NCI-H82 (cell line): Measurements from ENCODE around the gene ZNF469.

Experiments used
- DNase-seq: peaks from one replicate; lab custom pipeline; 2025; lab: John Stamatoyannopoulos, UW

Gene ZNF469

GRCh38 chr16:88411951-88412576 is 29.3 kb downstream of the ZNF469 start:
- DNase-seq = no peak

GRCh38 chr16:88412766-88413165 is 30.0 kb downstream of the ZNF469 start:
- DNase-seq = no peak

- DNase-seq = no peak
Observed at GRCh38 chr16:88413231-88413630, 30.5 kb downstream of the ZNF469 start.

DNA sequence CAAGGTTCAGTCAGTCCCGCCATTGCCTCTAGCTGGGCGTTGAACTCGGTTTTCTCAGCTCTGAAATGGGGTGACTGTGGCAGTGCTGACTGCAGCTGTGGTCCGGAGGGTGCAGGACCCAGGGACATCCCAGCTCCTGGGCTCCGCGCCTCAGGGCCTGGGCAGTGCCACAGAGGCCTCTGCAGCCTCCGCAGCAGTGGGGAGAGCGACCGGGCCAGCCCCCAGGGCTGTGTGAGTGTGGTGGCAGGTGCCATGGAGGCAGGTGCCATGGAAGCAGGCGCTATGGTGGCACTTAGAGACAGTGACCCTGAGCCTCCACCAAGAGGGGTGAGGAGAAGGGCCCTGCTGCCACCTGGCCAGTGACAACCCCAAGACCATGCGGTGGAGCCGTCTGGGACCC is 30.9 kb downstream of the ZNF469 start:
- no peak for DNase-seq

DNA sequence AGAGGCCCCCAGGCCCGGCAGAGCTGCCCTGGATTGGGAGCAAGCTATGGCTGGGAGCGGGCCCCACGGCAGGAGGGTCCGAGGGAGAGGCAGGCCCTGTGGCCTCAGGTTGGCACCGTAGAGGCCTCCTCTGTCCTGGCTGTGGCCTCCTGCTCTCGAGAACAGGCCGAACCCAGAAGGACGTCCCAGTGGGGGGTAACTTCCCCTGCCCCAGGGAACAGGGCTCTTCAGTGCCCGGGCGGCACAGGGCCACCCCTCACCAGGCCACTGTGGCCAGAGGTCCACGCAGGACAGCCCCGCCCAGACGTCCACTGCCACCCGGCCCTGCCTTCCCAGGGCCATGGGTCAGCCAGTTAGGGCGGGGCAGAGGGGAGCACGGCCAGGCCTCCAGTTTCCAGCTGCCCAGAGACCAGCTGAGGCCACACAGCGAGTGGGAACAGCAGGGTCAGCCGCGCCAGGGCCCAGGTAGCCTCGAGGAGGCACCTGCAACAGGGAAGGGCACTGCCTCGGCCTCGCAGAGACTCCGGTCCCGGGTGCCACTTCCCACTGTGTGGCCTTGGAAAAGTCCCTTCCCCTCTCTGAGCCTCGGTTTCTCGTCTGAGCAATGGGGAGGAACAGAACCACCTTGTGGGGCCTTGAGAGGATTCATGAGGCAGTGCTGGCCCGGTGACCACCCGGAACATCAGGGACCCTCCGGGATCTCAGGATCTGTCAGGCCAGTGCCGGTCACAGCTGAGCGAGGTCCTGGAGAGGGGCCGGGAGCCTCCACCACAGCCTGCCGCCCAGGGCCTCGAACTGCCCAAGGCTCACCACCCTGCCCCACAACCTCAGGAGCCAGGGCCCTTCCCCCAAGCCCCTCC is 32.0 kb downstream of the ZNF469 start:
- DNase-seq = no peak

GRCh38 chr16:88415381-88415705 is 32.6 kb downstream of the ZNF469 start:
- DNase-seq = no peak

GRCh38 chr16:88415713-88416323 is 33.1 kb downstream of the ZNF469 start:
- DNase-seq = peak; percentile 42

- DNase-seq = no peak
Observed at GRCh38 chr16:88416686-88417085, 33.9 kb downstream of the ZNF469 start.

- DNase-seq = no peak
Observed at GRCh38 chr16:88417684-88418476, 35.1 kb downstream of the ZNF469 start.

DNA sequence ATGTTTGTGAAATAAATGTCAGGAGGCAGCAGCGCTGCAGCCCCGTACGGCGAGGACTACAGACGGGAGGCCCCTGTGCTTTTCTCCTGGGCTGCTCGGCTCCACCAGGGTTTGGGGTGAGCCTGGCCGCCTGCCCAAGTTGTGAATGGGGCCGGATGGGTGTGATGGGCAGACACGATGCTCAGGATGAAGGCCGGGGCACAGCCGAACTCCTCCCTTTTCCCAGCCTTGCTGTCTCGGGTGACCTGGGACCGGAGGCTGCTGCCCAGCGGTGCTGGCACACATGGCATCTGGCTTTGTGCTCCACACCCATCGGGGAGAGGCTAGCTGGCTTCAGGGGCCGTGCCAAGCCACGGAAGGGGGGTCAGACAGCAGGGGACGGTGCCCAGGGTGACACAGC is 36.1 kb downstream of the ZNF469 start:
- no peak for DNase-seq

DNA sequence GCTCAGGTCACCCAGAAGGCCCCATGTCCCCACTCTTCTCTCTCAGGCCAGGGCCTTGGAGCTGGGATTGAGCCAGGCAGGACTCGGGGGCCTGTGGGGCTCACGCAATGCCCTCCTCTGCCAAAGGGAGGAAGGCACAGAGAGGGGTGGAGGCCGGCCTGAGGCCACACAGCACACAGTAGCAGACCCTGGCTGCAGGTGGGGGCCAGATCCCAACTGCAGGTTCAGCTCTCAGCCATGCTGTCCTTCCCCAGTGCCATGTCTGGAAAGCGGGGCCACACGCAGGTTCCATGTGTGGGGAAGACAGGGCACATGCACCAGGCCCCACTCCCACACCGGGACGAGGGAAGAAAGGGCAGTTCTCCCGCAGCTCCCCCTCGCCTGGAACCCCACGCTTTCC is 37.0 kb downstream of the ZNF469 start:
- no peak for DNase-seq

- no peak for DNase-seq
Observed at GRCh38 chr16:88420496-88420895, 37.7 kb downstream of the ZNF469 start.

DNA sequence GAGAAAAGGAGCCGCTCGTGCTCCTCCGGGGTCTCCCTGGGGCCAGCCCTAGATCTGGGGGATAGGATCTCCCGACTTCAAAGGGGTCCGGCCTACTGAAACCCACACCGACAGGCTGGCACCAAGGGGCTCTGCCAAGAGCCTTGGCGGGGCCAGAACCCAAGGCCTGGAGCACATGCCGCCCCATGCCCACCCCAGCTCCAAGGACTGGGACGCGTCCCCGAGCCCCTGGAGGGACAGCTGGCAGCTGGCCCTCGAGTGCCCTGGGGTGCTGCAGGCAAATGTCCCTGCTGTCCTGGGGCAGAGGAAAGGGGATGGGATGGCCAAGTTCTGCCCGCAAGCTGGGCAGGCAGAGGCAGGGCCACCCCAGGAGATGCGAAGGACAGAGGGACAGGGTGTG is 38.5 kb downstream of the ZNF469 start:
- no peak for DNase-seq

DNA sequence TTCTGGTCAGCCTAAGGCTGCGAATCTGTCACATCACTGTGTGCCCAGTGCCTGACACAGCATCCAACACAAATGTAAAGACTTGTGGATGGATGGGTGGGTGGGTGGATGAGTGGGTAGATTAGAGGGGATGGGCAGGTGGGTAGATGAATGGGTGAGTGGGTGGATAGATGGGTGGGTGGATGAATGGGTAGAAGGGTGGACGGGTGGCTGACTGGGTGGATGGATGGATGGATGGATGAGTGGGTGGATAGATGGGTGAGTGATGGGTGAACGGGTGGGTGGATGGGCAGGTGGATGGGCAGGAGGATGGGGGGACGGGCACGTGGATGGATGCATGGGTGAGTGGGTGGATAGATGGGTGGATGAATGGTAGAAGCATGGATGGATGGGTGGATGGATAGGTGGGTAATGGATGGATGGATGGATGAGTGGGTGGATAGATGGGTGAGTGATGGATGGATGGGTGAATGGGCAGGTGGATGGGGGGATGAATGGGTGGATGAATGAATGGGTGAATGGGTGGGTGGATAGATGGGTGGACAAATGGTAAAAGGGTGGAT is 39.2 kb downstream of the ZNF469 start:
- DNase-seq = no peak

DNA sequence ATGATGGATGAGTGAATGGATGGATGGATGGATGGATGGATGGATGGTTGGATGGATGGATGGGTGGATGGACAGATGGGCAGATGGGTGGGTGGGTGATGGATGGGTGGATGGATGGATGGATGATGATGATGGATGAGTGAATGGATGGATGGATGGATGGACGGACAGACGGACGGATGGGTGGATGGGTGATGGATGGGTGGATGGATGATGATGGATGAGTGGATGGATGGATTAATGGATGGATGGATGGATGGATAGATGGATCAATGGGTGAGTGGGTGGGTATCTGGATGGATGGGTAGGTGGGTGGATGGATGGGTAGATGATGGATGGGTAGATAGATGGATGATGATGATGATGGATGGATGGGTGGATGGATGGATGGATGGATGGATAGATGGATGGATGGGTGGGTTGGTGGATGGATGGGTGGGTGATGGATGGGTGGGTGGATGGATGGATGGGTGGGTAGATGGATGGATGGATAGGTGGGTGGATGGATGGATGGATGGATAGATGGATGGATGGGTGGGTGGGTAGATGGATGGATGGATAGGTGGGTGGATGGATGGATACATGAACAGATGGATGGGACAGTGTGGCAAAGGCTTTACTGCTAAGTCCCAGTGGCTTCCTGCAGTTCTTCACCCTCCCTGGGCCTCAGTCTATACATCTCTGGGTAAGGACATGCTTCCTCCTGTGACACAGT is 40.1 kb downstream of the ZNF469 start:
- no peak for DNase-seq

- DNase-seq = no peak
Observed at GRCh38 chr16:88423448-88423850, 40.7 kb downstream of the ZNF469 start.

GRCh38 chr16:88424587-88425235 is 42.0 kb downstream of the ZNF469 start:
- DNase-seq = no peak

GRCh38 chr16:88426018-88426417 is 43.3 kb downstream of the ZNF469 start:
- no peak for DNase-seq

- no peak for DNase-seq
Observed at GRCh38 chr16:88427376-88427775, 44.6 kb downstream of the ZNF469 start.

GRCh38 chr16:88428156-88428555 is 45.4 kb downstream of the ZNF469 start:
- no peak for DNase-seq
